ENCODE measurements around the gene ZNF644. TPM values are rescaled to one million over a fixed set of nuclear protein-coding genes. Genes with fewer than 3 reads are reported as not detected.

The ZNF644 gene
- total RNA-seq, 1 donor from 2014 or later: 42.6 TPM

DNA sequence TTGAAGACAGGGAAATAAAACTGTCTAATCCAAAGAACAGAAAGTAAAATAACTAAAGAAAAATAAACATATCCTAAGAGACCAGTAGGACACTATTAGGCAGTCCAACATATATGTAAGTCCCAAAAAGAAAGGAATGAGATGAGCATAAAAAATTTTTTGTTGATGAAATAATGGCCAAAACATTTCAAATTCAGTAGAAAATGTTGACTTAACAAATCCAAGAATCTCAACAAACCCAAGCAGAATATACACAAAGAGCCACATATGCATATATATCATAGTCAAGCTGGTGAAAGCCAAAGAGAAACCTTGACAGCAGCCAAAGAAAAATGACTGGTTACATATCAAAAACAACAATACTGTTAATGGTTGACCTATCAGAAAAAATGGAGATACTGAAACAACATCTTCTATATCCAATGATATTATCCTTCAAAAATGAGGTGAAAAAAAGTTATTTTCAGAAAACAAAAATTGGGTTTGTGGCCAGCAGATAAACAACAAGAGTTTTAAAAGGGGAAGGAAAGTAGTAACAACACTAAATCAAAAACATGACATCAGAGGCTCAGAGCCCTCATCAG lies 26.4 kb downstream of the ZNF644 start:
- intact Hi-C loops (cut with DNase I): no loop called here
- no peak for DNase-seq (ENCODE audit: low spot score)

DNA sequence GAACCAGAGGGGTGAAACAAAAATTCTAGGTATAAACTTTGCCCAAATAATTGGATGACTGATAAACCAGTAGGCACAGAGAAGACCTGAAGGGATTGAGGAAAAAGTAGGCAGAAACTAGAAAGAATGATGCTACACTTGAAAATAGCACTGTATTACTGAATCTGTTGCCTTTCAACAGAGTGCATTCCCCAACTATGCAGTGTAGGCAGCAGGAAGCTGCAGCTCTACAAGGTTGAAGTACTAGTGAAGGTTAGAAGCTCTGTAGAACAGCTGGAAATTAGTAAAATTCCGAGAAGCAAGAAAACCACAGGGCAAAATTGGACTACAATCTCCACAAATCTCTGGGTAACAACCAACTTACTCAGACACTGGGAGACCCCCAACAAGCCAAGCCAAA lies 27.4 kb downstream of the ZNF644 start:
- intact Hi-C loops (cut with DNase I): no loop called here
- no peak for DNase-seq (ENCODE audit: low spot score)

DNA sequence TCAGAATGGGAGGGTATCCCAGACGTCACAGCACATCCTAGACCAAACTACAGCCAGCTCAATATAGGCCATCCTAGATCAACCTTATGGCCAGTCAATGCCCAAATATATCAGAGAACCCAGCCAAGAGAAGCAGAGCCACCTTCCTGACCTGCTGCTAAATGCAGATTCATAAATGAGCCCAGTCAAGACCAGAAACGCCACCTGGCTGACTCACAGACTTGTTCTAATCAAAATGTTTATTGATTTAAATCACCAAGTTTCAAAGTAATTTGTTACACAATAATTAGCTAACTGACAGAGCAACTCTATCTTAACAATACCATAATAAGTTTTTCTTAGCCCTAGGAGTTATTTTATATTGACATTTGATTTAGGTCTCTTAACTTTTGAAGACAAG lies 28.6 kb downstream of the ZNF644 start:
- DNase-seq (ENCODE audit: low spot score): no peak
- intact Hi-C loops (cut with DNase I): no loop called here

DNA sequence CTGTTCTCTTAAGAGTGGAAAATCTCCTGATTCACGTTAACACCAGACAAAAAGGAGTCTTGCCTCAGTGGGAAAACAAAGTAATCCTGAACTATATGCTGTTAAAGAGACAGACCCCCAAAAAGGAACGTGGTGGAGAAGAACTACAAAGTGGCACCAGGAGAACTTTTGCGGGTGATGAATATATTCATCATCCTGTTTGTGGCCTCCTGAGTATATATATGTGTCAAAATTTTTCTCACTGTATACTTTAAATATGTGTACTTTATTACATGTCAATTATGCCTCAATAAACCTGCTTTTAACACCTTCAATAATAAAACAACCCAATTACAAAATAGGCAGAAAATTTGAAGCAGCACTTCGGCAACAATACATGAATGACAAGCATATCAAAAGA lies 31.1 kb downstream of the ZNF644 start:
- intact Hi-C loops (cut with DNase I): no loop called here
- DNase-seq (ENCODE audit: low spot score): no peak

DNA sequence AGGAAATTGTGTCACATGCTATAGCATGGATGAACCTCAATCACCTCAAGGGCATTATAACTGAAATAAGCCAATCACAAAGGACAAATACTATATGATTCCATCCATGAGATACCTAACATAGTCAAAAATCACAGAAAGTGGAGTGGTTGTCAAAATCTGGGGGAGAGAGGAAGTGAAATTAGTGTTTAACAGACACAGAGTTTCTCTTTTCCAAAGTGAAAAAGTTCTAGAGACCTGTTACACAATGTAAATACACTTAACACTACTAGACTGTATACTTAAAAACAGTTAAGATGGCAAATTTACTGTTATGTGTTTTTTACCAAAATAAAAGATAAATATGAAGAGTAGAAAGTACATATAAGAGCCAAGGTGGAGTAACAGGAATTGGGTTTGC lies 31.8 kb downstream of the ZNF644 start:
- no peak for DNase-seq (ENCODE audit: low spot score)
- intact Hi-C loops (cut with DNase I): no loop called here

DNA sequence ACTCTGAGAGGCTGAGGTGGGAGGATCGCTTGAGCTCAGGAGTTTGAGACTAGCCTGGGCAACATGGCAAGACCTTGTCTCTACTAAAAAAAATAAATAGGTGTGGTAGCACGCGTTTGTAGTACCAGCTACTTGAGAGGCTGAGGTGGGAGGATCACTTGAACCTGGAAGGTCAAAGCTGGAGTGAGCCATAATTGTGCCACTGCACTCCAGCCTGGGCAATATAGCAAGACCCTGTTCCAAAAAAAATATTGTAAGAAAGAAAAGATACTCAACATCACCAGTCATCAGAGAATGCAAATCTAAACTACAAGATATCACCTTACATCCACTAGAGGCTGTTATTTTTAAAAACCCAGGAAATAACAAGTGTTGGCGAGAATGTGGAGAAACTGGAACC lies 32.5 kb downstream of the ZNF644 start:
- intact Hi-C loops (cut with DNase I): no loop called here
- DNase-seq (ENCODE audit: low spot score): no peak

DNA sequence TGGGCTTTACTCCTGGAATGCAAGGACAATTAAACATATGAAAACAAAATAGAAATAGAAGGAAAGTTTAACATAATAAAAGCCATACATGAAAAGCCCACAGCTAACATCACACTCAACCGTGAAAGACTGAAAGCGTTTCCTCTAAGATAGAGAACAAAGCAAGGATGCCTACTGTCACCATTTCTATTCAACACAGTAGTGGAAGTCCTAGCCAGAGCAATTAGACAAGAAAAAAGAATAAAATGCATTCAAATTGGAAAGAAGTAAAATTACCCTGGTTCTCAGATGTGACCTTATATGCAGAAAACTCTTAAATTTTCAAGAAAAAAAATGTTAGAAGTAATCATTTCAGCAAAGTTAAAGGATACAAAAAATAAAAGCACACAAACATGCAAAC lies 34.0 kb downstream of the ZNF644 start:
- no peak for DNase-seq (ENCODE audit: low spot score)
- intact Hi-C loops (cut with DNase I): no loop called here

DNA sequence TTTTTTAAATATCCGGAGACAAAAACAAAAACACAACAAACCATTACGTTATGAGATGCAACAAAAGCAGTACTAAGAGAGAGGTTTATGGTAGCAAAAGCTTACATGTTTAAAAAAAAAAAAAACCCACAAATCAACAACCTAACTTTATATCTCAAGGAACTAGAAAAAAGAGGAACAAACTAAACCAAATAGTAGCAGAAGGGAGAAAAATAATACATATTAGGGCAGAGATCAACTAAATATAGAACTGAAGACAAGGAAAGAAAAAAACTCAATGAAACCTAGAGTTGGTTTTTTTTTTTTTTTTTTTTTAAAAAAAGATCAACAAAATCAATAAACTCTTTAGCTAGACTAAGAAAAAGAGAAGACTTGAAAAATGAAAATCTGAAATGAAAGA lies 34.9 kb downstream of the ZNF644 start:
- intact Hi-C loops (cut with DNase I): no loop called here
- DNase-seq (ENCODE audit: low spot score): no peak

DNA sequence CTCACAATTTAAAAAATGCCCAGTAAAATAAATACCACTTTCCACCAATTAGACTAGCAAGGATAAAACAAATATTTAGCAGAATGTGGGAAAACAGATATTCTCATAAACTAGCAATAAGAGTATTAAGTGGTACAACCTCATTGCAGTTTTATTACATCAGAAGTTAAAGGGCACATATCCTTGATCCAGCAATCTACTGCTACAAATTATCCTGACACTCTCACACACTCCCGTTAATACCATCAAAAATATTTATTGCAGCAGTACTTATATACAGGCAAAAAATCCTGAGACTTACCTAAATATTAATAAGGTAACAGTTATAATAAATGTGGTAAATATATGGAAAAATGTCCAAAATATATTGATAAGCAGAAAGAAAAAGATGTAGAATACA lies 44.3 kb downstream of the ZNF644 start:
- intact Hi-C loops (cut with DNase I): loop anchor here (10.0 kb wide), 1 partner anchor 123 kb away; no protein-coding TSS in a partner anchor
- no peak for DNase-seq (ENCODE audit: low spot score)

DNA sequence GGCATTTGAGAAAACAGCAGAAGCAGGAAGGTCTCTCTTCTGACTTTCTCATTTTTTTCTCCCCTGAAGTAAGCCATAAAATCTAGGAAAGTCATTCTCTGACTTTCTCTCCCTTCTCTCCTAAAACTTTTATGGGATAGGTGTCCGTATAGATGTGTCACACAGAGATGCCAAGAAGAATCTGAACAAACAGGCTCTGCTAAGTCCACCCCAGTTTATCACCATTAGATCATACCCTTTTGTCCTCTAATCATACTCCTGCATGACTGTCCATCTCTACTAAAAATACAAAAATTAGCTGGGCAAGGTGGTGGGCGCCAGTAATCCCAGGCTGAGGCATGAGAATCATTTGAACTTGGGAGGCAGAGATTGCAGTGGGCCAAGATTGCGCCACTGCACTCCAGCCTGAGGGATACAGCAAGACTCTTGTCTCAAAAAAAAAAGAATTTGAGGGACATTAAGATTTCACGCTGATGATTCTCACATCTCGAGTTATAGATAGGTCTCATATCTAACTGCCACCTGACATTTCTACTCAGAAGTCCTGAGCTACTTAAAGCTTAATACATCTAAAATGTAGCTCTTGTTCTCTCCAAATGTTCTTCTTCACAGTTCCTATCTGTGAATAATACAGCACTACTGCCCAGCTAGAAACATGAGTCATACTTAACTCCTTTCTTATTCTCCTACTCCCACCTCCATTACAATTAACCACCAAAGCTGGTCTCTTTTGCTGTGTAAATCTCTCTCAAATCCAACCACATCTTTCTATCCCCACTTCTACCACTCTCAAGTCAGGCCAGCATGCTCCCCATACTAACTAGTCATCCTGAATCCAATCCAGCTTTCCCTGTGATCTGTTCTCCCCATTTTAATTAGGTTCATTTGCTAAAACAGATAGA lies 47.7 kb downstream of the ZNF644 start:
- intact Hi-C loops (cut with DNase I): loop anchor here (5.0 to 10.0 kb wide), 2 partner anchors 48 to 119 kb away; partner anchors contain the start of gene ZNF644
- DNase-seq (ENCODE audit: low spot score): no peak

DNA sequence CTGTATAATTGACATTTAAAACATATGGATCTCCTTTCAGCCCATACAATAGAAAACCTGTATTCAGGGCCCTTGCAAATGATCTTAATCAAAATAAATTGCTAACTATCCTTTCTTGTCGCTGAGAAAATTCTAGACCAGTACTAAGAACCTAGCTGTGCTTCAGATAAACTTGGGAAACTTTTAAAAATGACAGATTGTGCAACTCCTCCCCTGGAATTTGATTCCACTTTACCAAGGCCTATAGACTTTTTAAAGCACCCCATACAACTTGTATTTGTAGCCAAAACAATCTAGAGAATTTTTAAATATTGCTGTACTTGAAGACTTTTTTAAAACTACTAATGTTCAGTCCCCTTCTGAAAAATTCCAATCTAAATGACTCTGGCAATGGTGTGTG lies 51.6 kb downstream of the ZNF644 start:
- no peak for DNase-seq (ENCODE audit: low spot score)
- intact Hi-C loops (cut with DNase I): loop anchor here (5.0 to 10.0 kb wide), 2 partner anchors 52 to 115 kb away; partner anchors contain the start of gene ZNF644

DNA sequence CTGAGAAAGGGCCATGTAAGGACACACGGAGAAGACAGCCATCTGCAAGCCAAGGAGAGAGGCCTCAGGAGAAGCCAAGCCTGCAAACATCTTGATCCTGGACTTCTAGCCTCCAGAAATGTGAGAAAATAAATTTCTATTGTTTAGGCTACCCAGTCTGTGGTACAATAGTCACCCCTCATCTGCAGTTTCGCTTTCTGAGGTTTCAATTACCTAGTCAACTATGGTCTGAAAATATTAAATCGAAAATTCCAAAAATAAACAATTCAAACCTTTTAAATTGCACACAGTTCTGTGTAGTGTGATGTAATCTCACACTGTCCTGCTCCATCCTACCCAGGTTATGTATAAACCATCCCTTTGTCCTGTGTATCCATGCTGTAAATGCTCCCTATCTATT lies 52.6 kb downstream of the ZNF644 start:
- intact Hi-C loops (cut with DNase I): loop anchor here (5.0 kb wide), 1 partner anchor 247 kb away; no protein-coding TSS in a partner anchor
- no peak for DNase-seq (ENCODE audit: low spot score)

DNA sequence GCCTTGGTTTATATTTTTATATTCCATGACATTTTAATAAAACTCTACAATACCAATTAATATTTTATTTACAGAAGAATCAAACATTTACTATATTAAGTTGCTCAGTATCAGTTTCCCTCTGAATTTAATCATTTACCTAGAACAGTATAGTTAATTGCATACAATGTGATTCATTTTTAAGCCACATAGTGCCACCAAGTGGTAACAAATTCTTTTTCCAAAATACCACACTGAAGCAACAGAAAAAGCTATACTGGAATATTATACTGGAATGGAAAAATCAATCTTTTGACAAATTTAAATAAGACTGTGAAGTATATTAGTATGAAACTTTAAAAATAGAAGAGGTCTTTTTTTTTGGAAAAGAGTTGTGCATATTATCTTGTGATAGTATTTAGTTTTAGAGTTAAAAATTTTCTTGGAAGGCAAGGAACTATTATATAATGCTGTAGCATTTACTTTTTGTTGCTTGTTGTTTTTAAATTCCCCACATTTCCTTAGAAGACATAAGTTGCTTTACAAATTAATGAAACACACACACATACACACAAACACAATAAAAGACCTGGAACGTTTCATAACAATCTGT lies 57.3 kb downstream of the ZNF644 start:
- intact Hi-C loops (cut with DNase I): loop anchor here (5.0 kb wide), 1 partner anchor 242 kb away; no protein-coding TSS in a partner anchor
- no peak for DNase-seq (ENCODE audit: low spot score)

DNA sequence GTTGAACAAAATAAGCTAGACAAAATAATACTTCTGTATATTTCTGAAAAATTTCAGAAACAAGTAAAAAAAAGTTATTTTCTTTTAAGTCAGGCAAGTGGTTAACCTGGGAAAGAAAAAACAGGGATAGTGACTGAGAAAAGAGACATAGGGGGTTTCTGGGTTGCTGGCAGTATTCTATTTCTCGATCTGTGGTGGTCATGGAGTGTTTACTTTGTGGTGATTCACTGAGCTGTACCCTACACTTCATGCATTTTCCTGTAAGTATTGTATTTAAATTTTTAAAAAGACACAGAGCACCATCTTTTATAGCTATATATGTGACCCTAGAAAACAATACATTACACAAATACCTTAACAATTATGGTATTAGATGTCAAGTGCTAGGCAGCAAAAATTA lies 58.2 kb downstream of the ZNF644 start:
- no peak for DNase-seq (ENCODE audit: low spot score)
- intact Hi-C loops (cut with DNase I): no loop called here

DNA sequence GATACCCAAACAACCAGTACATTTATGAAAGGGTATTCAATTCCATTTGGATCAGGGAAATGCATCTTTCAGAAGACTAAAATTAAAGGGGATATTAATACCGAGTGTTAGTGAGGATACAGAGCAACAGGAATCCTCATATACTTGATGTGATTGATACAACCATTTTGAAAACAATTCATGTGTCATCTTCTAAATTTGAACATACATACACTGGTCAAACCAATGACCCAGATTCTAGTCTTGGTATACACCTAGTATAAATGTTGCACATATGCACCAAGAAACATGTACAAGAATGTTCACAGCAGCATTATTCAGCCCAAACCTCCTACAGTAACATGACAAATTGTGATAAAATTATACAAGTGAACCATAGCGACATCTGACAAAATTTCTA lies 58.6 kb downstream of the ZNF644 start:
- no peak for DNase-seq (ENCODE audit: low spot score)
- intact Hi-C loops (cut with DNase I): no loop called here

DNA sequence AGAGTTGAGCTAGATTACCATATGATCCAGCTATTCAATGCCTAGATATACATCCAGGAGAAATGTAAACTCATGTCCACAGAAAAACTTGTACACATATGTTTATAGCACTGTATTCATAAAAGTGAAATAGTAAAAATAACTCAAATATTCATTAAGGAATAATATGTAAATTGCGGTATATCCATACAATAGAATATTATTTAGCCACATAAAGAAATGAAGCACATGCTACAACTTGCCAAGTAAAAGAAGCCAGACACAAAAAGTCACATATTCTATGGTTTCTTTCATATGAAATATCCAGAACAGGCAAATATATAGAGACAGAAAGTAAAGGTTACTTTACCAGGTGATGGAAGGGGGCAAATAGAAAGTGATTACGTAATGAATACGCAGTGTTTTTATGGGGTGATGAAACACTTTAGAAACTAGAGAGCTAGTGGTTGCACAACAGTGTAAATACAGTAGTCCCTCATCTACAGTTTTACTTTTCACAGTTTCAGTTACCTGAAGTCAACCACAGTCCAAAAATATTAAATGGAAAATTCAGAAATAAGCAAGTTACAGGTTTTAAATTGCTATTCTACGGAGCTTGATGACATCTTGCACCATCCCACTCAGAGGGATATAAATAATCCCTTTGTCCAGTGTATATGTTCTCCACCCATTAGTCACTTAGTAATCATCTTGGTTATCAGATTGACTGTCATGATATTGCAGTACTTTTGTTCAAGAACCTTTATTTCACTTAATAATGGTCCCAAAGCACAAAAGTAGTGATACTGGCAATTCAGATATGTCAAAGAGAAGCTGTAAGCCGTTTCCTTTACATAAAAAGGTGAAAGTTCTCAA lies 62.3 kb downstream of the ZNF644 start:
- intact Hi-C loops (cut with DNase I): no loop called here
- DNase-seq (ENCODE audit: low spot score): no peak

DNA sequence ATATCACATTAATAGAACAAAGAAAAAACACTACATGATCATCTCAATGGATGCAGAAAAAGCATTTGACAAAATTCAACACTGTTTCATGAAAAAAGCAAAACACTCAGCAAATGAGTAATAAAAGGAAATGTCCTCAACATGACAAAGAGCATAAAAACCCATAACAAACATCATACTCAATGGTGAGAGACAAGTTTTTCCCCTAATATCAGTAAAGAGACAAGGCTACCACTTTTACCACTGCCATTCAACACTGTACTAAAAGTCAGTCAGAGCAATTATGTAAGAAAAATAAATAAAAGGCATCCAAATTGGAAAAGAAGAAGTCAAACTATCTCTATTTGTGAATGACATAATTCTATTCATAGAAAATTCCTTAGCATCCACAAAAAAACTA lies 64.3 kb downstream of the ZNF644 start:
- intact Hi-C loops (cut with DNase I): no loop called here
- no peak for DNase-seq (ENCODE audit: low spot score)

DNA sequence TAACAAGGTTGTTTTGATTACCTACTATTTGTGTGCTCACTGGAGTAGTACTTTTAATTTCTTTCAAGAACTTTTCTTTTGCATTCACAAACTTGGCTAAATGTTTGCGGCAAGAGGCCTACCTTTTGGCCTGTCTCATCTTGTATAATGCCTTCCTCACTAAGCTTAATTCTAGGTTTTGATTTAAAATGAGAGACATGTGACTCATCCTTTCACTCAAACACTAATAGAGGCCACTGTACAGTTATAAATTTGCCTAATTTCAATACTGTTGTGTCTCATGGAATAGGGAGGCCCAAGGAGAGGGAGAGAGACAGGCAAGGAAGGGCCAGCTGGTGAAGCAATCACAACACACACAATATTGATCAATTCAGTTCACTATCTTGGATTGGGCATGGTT lies 66.1 kb downstream of the ZNF644 start:
- intact Hi-C loops (cut with DNase I): no loop called here

DNA sequence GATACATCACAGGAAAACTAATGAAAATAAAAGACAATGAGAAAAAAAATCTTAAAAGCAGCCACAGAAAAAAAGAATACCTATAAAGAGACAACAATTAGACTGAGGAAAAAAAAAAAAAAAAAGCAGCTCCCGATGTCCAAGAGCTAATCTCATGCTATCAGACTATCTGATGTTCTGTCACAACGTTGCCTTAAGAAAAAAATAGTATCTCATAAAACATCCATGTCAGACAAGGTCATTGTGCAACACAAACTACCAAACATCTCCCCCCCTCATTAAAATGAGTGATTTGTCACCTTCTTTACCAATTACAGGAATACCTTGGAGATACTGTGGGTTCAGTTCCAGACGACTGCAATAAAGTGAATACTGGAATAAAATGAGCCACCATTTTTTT lies 68.9 kb downstream of the ZNF644 start:
- intact Hi-C loops (cut with DNase I): no loop called here

More for the DNA sequence above, 66.1 kb downstream of the ZNF644 start:
- DNase-seq (ENCODE audit: low spot score): no peak

DNA sequence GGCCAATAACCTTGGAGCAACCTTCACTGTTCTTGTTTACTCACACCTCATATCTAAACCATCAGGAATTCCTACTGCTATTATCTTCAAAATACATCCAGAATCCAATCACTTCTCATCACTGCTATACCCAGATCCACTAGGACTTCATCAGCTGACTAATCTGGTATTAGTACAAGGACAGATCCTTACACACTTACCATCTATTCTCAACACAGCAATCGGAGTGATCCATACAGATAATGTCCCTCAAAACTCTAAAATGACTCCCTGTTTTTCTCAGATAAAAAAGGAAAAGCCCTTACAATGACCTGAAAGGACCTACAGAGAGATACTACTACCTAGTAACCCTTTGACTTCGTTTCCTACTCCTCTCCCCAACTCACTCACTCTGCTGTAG lies 70.8 kb downstream of the ZNF644 start:
- intact Hi-C loops (cut with DNase I): no loop called here

More for the DNA sequence above, 68.9 kb downstream of the ZNF644 start:
- DNase-seq (ENCODE audit: low spot score): no peak

More for the DNA sequence above, 70.8 kb downstream of the ZNF644 start:
- DNase-seq (ENCODE audit: low spot score): no peak
